Smooth muscle cell (in vitro differentiated cells): ENCODE measurements around the gene AUNIP. TPM values are rescaled to one million over a fixed set of nuclear protein-coding genes. Genes with fewer than 3 reads are reported as not detected.

Experiments used
- DNase-seq: peaks from one replicate; lab custom pipeline; 2025; ENCODE audit not compliant: unreplicated experiment; lab: John Stamatoyannopoulos, UW
- H2AFZ ChIP-seq: fragments of 200-600 bp; sonication (generic); 2 replicates; pipeline ENCODE4 v1.6.0; 2016; ENCODE audit warnings: antibody characterized with exemption, low read depth, mild to moderate bottlenecking
- H3F3A ChIP-seq: fragments of 200-600 bp; sonication (generic); 2 replicates; pipeline ENCODE4 v1.6.0; 2017; ENCODE audit warnings: antibody characterized with exemption, low read depth
- H3K27ac ChIP-seq: fragments of 200-600 bp; sonication (generic); 2 replicates; pipeline ENCODE4 v1.5.1; 2016; ENCODE audit warnings: low read depth, mild to moderate bottlenecking
- H3K27me3 ChIP-seq: fragments of 200-600 bp; sonication (generic); 2 replicates; pipeline ENCODE4 v1.6.1; 2016; ENCODE audit warnings: low read depth, mild to moderate bottlenecking
- H3K36me3 ChIP-seq: fragments of 200-600 bp; sonication (generic); 2 replicates; pipeline ENCODE4 v1.5.1; 2016; ENCODE audit warnings: low read depth
- H3K4me1 ChIP-seq: fragments of 200-600 bp; sonication (generic); 2 replicates; pipeline ENCODE4 v1.5.1; 2016; ENCODE audit warnings: low read depth
- H3K4me2 ChIP-seq: fragments of 200-600 bp; sonication (generic); 2 replicates; pipeline ENCODE4 v1.6.0; 2016; ENCODE audit warnings: mild to moderate bottlenecking
- H3K4me3 ChIP-seq: fragments of 200-600 bp; sonication (generic); 2 replicates; pipeline ENCODE4 v1.5.1; 2016; ENCODE audit warnings: mild to moderate bottlenecking
- H3K79me2 ChIP-seq: fragments of 200-600 bp; sonication (generic); 2 replicates; pipeline ENCODE4 v1.6.0; 2016; ENCODE audit warnings: low read depth, mild to moderate bottlenecking
- H3K9ac ChIP-seq: fragments of 200-600 bp; sonication (generic); 2 replicates; pipeline ENCODE4 v1.6.0; 2016; ENCODE audit warnings: low read depth
- H3K9me3 ChIP-seq: fragments of 200-600 bp; sonication (generic); replicated peaks from 2 replicates; pipeline ENCODE4 v1.5.1; 2016; ENCODE audit warnings: low read depth
- H4K20me1 ChIP-seq: fragments of 200-600 bp; sonication (generic); 2 replicates; pipeline ENCODE4 v1.6.0; 2016; ENCODE audit warnings: low read depth
- WGBS: methylation state at CpG from one replicate; pipeline ENCODE4 v1.1.7; 2016; ENCODE audit warnings: low lambda C conversion rate; 5-methylcytosine and 5-hydroxymethylcytosine counted together
- polyA plus RNA-seq: library from polyadenylated mRNA; unstranded; fragments of >200 nt; fragmentation: Nextera tagmentation; extraction: Ambion mirVana; gene quantifications from 2 replicates; pipeline ENCODE4 v1.2.1, GENCODE V29; 2016
- total RNA-seq: library from RNA; depleted of rRNA; stranded (reverse); fragments of >200 nt; gene quantifications from 2 replicates; pipeline ENCODE4 v1.2.3, GENCODE V29; 2014
- TF ChIP-seq, protein P1 (sequence below): fragments of 200-600 bp; sonication (generic); IDR thresholded peaks from 2 replicates; pipeline ENCODE4 v1.5.1; 2017; ENCODE audit warnings: borderline replicate concordance, mild to moderate bottlenecking, antibody characterized with exemption; ENCODE audit not compliant: insufficient read depth, poor library complexity, severe bottlenecking

The AUNIP gene
- total and polyA plus RNA-seq, 2 experiments from 2014 or later: 0.18 to 1.3 TPM

DNA sequence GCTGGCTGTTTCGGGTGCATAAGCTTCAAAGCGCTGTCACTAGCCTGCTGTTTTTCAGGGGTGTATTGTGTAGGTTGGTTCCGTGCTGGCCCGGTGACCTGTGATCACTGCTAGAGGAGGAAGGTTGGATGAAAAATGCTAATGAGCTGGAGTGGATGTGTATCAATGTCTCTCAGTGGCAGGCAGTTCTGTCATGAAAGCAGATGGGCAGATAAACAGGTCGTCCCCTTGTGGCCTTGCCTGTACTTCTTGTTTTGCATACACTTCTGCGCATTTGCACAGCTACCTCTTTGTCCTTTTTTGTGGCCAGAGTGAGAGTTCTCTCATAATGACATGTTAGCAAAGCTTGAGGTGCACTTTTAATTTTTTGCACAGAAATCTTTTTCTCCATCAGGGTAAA is 56.3 kb downstream of the AUNIP start:
- Histone ChIP-seq H3K27me3 (no peaks in the 10 kb centered on the region), H3K4me1 (peaks cover 10% of the 10 kb centered on the region), H3K4me3 (no peak overlapping the region), H3K79me2 (peaks cover 13% of the 10 kb centered on the region), H3K27ac (no peak overlapping the region), H3K9ac (no peak overlapping the region), H3K4me2 (no peak overlapping the region), H3K9me3 (no peaks in the 10 kb centered on the region), H4K20me1 (peaks cover 9% of the 10 kb centered on the region), H3K36me3 (no peaks in the 10 kb centered on the region), H3F3A (no peaks in the 10 kb centered on the region), H2AFZ (no peak overlapping the region)
- WGBS: 74% methylated on average over 6 of the region's 6 CpGs
- no peak for DNase-seq
- TF ChIP-seq, protein P1, sequence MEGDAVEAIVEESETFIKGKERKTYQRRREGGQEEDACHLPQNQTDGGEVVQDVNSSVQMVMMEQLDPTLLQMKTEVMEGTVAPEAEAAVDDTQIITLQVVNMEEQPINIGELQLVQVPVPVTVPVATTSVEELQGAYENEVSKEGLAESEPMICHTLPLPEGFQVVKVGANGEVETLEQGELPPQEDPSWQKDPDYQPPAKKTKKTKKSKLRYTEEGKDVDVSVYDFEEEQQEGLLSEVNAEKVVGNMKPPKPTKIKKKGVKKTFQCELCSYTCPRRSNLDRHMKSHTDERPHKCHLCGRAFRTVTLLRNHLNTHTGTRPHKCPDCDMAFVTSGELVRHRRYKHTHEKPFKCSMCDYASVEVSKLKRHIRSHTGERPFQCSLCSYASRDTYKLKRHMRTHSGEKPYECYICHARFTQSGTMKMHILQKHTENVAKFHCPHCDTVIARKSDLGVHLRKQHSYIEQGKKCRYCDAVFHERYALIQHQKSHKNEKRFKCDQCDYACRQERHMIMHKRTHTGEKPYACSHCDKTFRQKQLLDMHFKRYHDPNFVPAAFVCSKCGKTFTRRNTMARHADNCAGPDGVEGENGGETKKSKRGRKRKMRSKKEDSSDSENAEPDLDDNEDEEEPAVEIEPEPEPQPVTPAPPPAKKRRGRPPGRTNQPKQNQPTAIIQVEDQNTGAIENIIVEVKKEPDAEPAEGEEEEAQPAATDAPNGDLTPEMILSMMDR: no peak

GRCh38 chr1:25800703-25801377 is 58.4 kb downstream of the AUNIP start:
- Histone ChIP-seq H3F3A (peaks cover 5% of the 10 kb centered on the region), H3K4me1 (peaks cover 18% of the 10 kb centered on the region), H3K4me3 (peak overlapping the region; percentile 60), H3K36me3 (no peaks in the 10 kb centered on the region), H3K79me2 (peaks cover 13% of the 10 kb centered on the region), H3K9me3 (no peaks in the 10 kb centered on the region), H3K27ac (no peak overlapping the region), H3K4me2 (peak overlapping the region; percentile 97), H2AFZ (peak overlapping the region; percentile 40), H3K9ac (no peak overlapping the region), H3K27me3 (no peaks in the 10 kb centered on the region), H4K20me1 (peaks cover 13% of the 10 kb centered on the region)
- 65% methylated on average over 15 of the region's 15 CpGs for WGBS
- no peak for DNase-seq
- TF ChIP-seq, protein P1: no peak

DNA sequence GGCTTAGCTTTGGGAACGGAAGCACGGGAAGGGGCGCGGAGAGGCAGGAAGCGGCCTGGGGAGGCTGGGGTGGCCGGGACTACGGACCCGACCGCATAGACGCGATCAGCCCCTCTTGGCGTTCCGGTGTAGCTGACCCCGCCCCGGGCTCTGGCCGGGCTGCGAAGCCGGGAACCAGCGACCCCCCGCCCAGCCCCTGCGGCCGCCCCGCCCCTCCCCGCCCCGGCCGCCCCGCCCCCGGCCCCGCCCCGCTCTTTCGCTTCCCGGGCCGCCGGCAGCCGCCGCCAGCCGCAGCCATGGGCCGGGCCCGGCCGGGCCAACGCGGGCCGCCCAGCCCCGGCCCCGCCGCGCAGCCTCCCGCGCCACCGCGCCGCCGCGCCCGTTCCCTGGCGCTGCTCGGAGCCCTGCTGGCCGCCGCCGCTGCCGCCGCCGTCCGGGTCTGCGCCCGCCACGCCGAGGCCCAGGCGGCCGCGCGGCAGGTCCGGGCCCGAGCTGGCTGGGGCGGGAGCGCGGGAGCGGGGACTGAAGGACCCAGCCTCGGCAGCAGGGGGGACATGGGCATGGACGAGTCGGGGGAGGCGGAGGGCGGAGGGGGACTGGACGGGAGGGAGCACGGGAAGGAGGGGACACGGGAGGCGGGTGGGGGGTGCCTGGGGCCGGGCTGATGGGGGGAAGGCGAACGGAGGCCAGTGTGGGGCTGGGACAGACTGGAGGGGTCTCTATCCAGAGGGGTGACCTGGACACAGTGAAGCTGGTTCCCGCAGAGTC is 59.1 kb downstream of the AUNIP start, which contains the start of gene SELENON:
Gene SELENON (plus strand): TSS at position 259 of the 768 bp plus-strand sequence. CDS start 38 bp downstream, at position 297.
- Histone ChIP-seq H3K79me2 (peaks cover 13% of the 10 kb centered on the region), H4K20me1 (peaks cover 17% of the 10 kb centered on the region), H3K9ac (no peak within 1 kb of the TSS), H3K36me3 (no peaks in the 10 kb centered on the region), H2AFZ (peak within 1 kb of the TSS; percentile 74), H3K27me3 (no peaks in the 10 kb centered on the region), H3F3A (peaks cover 9% of the 10 kb centered on the region), H3K9me3 (no peaks in the 10 kb centered on the region), H3K4me2 (peak within 1 kb of the TSS; percentile 97), H3K27ac (no peak within 1 kb of the TSS), H3K4me1 (peaks cover 18% of the 10 kb centered on the region), H3K4me3 (peak within 1 kb of the TSS; percentile 60)
- peak; percentile 12 for DNase-seq
- TF ChIP-seq, protein P1: no peak
- 2% methylated on average over 16 of the region's 91 CpGs for WGBS
